ENCODE results near the gene LMAN1. TPM values are rescaled to one million over a fixed set of nuclear protein-coding genes. Genes with fewer than 3 reads are reported as not detected.

The LMAN1 gene
- total RNA-seq, 2 donors from 2014 or later = 69.0 to 107 TPM

DNA sequence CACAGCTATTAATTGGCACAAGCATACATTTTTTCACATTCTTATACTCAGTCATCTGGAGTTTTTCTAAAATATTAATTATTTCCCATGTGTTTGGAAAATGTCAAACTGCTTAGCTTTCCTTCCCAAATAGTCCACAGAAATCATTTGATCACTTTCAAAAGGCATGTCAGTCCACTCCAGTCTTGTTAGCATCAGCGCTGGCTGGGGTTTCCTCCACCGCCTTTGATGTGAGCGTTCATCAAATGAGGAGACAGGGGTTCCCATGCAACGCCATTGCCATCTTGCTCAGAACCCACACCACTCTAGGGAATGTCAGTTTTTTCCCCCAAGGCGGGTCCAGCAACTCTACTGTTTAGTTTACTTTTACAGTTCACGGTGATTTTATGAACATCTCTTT is 72.7 kb downstream of the LMAN1 start:
- H3K4me3 ChIP-seq = no peak overlapping the region
- H3K9me3 ChIP-seq = no peaks in the 10 kb centered on the region
- no peaks in the 10 kb centered on the region for H3K27me3 ChIP-seq
- no peak for DNase-seq (ENCODE audit: low spot score)
- no peak overlapping the region for H3K27ac ChIP-seq
- TF ChIP-seq, protein P1, sequence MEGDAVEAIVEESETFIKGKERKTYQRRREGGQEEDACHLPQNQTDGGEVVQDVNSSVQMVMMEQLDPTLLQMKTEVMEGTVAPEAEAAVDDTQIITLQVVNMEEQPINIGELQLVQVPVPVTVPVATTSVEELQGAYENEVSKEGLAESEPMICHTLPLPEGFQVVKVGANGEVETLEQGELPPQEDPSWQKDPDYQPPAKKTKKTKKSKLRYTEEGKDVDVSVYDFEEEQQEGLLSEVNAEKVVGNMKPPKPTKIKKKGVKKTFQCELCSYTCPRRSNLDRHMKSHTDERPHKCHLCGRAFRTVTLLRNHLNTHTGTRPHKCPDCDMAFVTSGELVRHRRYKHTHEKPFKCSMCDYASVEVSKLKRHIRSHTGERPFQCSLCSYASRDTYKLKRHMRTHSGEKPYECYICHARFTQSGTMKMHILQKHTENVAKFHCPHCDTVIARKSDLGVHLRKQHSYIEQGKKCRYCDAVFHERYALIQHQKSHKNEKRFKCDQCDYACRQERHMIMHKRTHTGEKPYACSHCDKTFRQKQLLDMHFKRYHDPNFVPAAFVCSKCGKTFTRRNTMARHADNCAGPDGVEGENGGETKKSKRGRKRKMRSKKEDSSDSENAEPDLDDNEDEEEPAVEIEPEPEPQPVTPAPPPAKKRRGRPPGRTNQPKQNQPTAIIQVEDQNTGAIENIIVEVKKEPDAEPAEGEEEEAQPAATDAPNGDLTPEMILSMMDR (IDR thresholded peaks at IDR 0.05) = no peak
- no peaks in the 10 kb centered on the region for H3K4me1 ChIP-seq
- H3K36me3 ChIP-seq = no peaks in the 10 kb centered on the region

- TF ChIP-seq, protein P1 (IDR thresholded peaks at IDR 0.05) = no peak
- H3K27ac ChIP-seq = no peak overlapping the region
- no peaks in the 10 kb centered on the region for H3K9me3 ChIP-seq
- no peak for DNase-seq (ENCODE audit: low spot score)
- H3K4me3 ChIP-seq = no peak overlapping the region
- H3K4me1 ChIP-seq = no peaks in the 10 kb centered on the region
- H3K36me3 ChIP-seq = no peaks in the 10 kb centered on the region
- H3K27me3 ChIP-seq = no peaks in the 10 kb centered on the region
These were observed 76.7 kb downstream of the LMAN1 start for GRCh38 chr18:59282341-59282740.

DNA sequence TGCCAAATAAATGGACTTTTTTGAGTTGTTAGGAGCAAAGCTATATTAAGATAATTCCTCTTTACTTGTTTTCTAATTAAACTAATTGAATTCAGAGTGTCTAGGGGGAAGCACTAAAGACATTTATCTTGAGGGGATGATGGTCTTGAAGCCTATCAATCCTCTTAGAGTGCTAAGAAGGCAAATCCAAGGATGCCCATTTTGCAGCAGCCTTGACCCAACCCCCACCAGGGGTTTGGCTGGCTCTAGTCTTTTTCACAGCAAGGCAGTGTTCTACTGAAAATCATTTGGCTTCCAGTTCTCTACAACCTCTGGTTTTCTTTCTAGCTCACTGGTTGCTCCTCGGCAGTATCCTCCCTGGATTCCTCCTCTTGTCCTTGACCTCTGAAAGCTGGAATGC is 79.3 kb downstream of the LMAN1 start:
- no peaks in the 10 kb centered on the region for H3K4me1 ChIP-seq
- H3K27ac ChIP-seq = no peak overlapping the region
- no peak for DNase-seq (ENCODE audit: low spot score)
- peaks cover 6 to 10% of the 10 kb centered on the region in 2 donors for H3K27me3 ChIP-seq
- no peak overlapping the region for H3K4me3 ChIP-seq
- no peaks in the 10 kb centered on the region for H3K36me3 ChIP-seq
- TF ChIP-seq, protein P1 (IDR thresholded peaks at IDR 0.05) = no peak
- H3K9me3 ChIP-seq = no peaks in the 10 kb centered on the region

DNA sequence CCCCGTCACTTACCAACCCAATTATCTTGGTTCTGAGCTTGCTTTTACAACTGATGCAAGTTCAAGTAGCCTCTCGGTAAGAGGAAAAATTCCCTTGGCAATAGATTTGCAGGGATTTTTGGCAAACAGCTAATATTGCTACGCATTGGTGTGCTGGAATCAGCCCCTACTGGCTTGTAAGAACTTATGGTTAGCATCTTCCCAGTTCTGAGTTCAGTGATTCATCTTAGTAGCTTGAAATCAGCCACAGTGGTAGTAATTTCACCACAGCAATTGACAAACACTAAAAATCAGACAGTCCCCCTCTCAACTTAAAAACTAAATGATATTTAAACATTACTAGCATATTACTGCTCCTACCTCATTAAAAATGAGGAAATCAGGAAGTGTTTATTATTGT is 79.9 kb downstream of the LMAN1 start:
- H3K9me3 ChIP-seq = no peaks in the 10 kb centered on the region
- no peak overlapping the region for H3K4me3 ChIP-seq
- TF ChIP-seq, protein P1 (IDR thresholded peaks at IDR 0.05) = no peak
- peaks cover 11 to 14% of the 10 kb centered on the region in 2 donors for H3K27me3 ChIP-seq
- no peak for DNase-seq (ENCODE audit: low spot score)
- H3K4me1 ChIP-seq = peaks cover 0 to 2% of the 10 kb centered on the region in 2 donors
- no peaks in the 10 kb centered on the region for H3K36me3 ChIP-seq
- no peak overlapping the region for H3K27ac ChIP-seq

GRCh38 chr18:59278793-59279192 is 80.3 kb downstream of the LMAN1 start:
- Histone ChIP-seq H3K9me3 (no peaks in the 10 kb centered on the region), H3K4me3 (no peak overlapping the region), H3K27me3 (peaks cover 15 to 17% of the 10 kb centered on the region in 2 donors), H3K27ac (no peak overlapping the region), H3K36me3 (no peaks in the 10 kb centered on the region), H3K4me1 (peaks cover 0 to 6% of the 10 kb centered on the region in 2 donors)
- TF ChIP-seq, protein P1 (IDR thresholded peaks at IDR 0.05) = no peak
- DNase-seq (ENCODE audit: low spot score) = no peak

Other genes with a start within 250 kb of the LMAN1 start
- gene SEC11C, start 219.4 kb downstream of the LMAN1 start, total RNA-seq = 10 to 100 TPM; 11.7 to 23.9 TPM
- gene GRP, start 139.1 kb downstream of the LMAN1 start, total RNA-seq = not detected
- gene RAX, start 85.8 kb downstream of the LMAN1 start, total RNA-seq = not detected
- gene CPLX4, start 40.6 kb downstream of the LMAN1 start, total RNA-seq = not detected